ENCODE data around the gene CSNK2A2. TPM values are rescaled to one million over a fixed set of nuclear protein-coding genes. Genes with fewer than 3 reads are reported as not detected.

CSNK2A2 gene
- total and polyA plus RNA-seq, 7 donors, result 14.1 to 79.8 (median 29.5) TPM

DNA sequence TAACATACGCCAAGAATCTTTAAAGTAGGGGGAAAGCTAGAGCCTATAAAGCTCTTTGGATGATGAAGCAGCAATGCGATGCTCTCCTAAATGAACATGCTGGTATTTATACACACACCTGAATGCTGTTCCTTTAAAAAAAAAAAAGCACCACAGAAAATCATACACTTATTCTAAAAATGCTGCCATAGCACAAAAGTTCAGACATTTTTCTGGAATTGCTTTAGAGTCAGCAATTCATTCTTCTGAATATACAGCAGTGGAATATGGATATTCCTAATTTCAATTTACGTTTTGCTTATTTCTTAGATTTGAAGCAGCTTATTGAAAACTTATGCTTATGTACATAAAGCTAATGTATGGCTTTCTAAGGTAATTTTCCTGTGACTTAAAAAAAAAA lies 3.1 kb downstream of the CSNK2A2 start:
- intact Hi-C loops (cut with DNase I), result loop anchor here (5.0 kb wide), 2 partner anchors 67 to 198 kb away; partner anchors contain the start of genes CFAP20 and GINS3
- H3K36me3 ChIP-seq, result peaks cover 0 to 56% (median 12%) of the 10 kb centered on the region in 4 donors
- H3K27me3 ChIP-seq, result no peaks in the 10 kb centered on the region
- H3K27ac ChIP-seq, result no peak overlapping the region
- WGBS, 2 donors, result 64 to 82% methylated on average over 3 of the region's 3 CpGs
- TF ChIP-seq POLR2A (IDR thresholded peaks at IDR 0.05), result no peak
- TF ChIP-seq EP300 (IDR thresholded peaks at IDR 0.05), result no peak
- no peak for TF ChIP-seq POLR2AphosphoS5 (IDR thresholded peaks at IDR 0.05)
- TF ChIP-seq, protein P1, sequence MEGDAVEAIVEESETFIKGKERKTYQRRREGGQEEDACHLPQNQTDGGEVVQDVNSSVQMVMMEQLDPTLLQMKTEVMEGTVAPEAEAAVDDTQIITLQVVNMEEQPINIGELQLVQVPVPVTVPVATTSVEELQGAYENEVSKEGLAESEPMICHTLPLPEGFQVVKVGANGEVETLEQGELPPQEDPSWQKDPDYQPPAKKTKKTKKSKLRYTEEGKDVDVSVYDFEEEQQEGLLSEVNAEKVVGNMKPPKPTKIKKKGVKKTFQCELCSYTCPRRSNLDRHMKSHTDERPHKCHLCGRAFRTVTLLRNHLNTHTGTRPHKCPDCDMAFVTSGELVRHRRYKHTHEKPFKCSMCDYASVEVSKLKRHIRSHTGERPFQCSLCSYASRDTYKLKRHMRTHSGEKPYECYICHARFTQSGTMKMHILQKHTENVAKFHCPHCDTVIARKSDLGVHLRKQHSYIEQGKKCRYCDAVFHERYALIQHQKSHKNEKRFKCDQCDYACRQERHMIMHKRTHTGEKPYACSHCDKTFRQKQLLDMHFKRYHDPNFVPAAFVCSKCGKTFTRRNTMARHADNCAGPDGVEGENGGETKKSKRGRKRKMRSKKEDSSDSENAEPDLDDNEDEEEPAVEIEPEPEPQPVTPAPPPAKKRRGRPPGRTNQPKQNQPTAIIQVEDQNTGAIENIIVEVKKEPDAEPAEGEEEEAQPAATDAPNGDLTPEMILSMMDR (IDR thresholded peaks at IDR 0.05), result no peak
- no peak for DNase-seq
- H3K4me1 ChIP-seq, result peaks cover 0 to 31% (median 18%) of the 10 kb centered on the region in 4 donors
- no peaks in the 10 kb centered on the region for H3K9me3 ChIP-seq
- no peak overlapping the region for H3K4me3 ChIP-seq

DNA sequence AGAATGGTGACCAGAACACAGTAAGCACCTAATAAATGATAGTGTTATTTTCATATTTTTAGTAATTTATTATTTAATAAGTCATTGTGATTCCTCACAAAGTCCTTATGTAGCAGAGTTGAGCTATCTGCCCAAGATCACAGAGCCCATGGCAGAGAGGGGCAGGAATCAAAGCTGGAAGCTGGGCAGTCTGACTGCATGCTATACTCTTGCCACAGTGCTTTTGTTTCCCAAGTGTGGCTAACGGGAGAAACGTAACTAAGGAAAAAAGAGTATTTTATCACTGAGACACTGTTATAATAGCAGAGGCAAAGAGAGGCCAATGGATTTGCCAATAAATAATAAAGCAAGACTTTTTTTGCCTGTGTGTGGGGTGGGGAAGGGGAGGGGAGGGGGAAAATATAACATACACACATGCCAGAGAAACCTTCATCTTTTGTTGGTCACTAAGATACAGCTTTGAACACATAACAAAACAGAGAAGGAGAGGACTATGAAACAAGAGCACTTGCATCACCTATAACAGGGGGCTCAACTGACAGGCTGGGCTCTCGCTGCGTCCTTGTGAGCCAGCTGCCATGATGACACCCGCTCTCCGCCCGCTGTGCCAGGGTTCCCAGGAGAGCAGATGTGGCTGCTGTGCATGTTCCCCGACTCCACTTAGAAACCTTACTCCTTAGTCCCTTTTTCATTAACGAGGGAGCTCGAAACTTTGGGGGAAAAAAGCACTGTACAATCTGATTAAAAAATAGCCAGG lies 10.1 kb downstream of the CSNK2A2 start:
- TF ChIP-seq, protein P1 (IDR thresholded peaks at IDR 0.05), result no peak
- TF ChIP-seq POLR2A (IDR thresholded peaks at IDR 0.05) (no peak), EP300 (IDR thresholded peaks at IDR 0.05) (no peak), POLR2AphosphoS5 (IDR thresholded peaks at IDR 0.05) (no peak)
- 93 to 94% methylated on average over 10 of the region's 10 CpGs for WGBS, 2 donors
- Histone ChIP-seq H3K36me3 (peaks cover 3 to 93% (median 25%) of the 10 kb centered on the region in 4 donors), H3K4me3 (no peak overlapping the region), H3K4me1 (peaks cover 0 to 12% (median 6%) of the 10 kb centered on the region in 4 donors), H3K27me3 (no peaks in the 10 kb centered on the region), H3K9me3 (no peaks in the 10 kb centered on the region), H3K27ac (peak overlapping the region in 3 of 4 donors; percentile 25 to 51 (median 48))
- no peak for DNase-seq
- intact Hi-C loops (cut with DNase I), result no loop called here

DNA sequence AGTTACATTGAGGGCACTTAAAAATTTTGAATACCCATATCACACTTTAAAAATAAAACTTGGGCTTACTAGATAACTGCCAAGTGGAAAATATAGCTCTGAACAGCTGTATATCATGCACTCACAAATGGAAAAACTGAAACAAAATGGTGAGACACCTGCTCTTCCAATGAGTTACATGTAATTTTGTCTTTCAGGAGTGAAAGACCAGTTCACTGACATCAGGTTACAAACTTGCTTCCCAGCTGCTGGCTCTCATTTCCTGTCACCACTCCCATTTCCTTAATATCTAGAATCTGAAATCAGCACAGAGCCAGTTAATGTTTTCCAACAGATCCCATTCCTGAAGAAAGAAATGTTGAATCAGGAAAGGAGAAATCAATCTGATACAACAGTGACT lies 10.8 kb downstream of the CSNK2A2 start:
- H3K27ac ChIP-seq, result peak overlapping the region in 1 of 4 donors; percentile 48

DNA sequence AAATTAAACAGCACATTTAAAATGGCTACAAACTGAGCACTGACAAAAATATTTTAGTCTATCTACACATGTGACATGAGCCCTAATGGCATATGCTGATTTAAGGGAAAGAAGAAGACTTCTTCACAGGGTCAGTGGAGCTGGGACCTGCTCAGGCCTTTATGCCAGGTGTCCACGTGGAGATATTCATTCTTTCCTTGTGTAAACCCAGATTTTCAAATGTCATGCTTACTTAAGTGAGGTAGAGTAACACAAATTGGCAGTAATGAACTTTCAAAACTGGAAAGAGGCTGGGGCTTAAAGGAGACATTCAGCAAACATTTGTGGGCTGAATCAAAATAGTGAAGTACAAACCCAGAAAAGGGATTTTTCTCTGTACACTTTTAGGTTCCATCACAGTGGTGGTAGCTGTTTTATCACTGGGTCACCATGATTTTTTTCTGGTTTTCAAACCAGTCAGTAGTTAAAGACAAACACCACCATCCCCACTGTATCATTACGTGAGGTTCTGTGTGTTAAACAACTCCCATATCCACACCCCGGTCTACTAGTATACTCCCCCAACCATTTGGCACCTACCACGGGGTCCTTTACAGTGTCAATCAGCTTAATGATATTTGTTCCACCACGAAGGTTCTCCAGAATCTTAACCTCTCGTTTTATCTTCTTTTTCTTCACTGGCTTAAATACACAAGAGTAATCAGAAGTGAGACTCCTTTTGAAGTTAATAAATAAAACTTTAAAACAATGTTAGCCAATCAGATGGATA lies 11.5 kb downstream of the CSNK2A2 start:
- 83 to 87% methylated on average over 6 of the region's 6 CpGs for whole genome bisulfite sequencing, 2 donors
- no peak for TF ChIP-seq POLR2AphosphoS5 (IDR thresholded peaks at IDR 0.05)
- TF ChIP-seq, protein P1 (IDR thresholded peaks at IDR 0.05), result no peak
- no peak for TF ChIP-seq EP300 (IDR thresholded peaks at IDR 0.05)
- no peak for TF ChIP-seq POLR2A (IDR thresholded peaks at IDR 0.05)
- H3K36me3 ChIP-seq, result peaks cover 3 to 84% (median 22%) of the 10 kb centered on the region in 4 donors
- no peak overlapping the region for H3K27ac ChIP-seq
- no peak for DNase-seq
- peaks cover 0 to 12% (median 6%) of the 10 kb centered on the region in 4 donors for H3K4me1 ChIP-seq
- intact Hi-C loops (cut with DNase I), result no loop called here
- no peak overlapping the region for H3K4me3 ChIP-seq
- no peaks in the 10 kb centered on the region for H3K27me3 ChIP-seq
- no peaks in the 10 kb centered on the region for H3K9me3 ChIP-seq

More for the DNA sequence above, 10.8 kb downstream of the CSNK2A2 start:
- TF ChIP-seq, protein P1 (IDR thresholded peaks at IDR 0.05), result no peak
- no peak for TF ChIP-seq POLR2A (IDR thresholded peaks at IDR 0.05)
- no peak for TF ChIP-seq POLR2AphosphoS5 (IDR thresholded peaks at IDR 0.05)
- no peak for TF ChIP-seq EP300 (IDR thresholded peaks at IDR 0.05)
- Histone ChIP-seq H3K27me3 (no peaks in the 10 kb centered on the region), H3K36me3 (peaks cover 3 to 92% (median 22%) of the 10 kb centered on the region in 4 donors), H3K4me1 (peaks cover 0 to 12% (median 6%) of the 10 kb centered on the region in 4 donors), H3K9me3 (no peaks in the 10 kb centered on the region), H3K4me3 (no peak overlapping the region)
- DNase-seq, result no peak
- intact Hi-C loops (cut with DNase I), result no loop called here

Data from sigmoid colon (tissue), 7 donors.